Measurements from ENCODE around the gene SIRT1.

The SIRT1 gene

DNA sequence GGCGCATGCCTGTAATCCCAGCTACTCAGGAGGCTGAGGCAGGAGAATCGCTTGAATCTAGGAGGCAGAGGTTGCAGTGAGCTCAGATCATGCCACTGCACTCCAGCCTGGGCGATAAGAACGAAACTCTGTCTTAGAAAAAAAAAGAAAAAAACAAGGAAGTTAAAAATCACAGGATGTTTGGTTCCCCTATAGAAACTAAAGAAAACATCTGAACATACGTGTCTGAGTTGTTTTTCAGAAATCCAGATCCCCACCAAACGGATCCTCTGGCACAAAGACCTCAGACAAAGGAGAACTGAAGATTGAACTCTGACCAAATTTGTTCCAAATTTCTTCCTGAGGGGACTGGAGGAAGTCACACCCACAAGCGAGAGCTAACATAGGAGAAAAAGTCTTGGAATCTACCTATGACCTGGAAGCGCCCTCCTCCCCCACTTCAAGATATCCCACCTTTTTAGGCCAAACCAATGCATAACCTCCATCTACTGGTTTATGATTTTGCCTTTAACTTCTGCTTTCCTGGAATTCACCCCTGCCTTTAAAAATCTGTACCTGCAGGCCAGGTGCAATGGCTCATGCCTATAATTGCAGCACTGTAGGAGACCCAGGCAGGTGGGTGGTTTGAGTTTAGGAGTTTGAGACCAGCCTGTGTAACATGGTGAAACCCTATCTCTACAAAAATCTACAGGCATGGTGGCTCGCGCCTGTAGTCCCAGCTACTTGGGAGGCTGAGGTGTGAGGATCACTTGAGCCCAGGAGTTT, 19.7 kb upstream of the SIRT1 start:
- Histone ChIP-seq H2AFZ (ENCODE audit: low read depth, low read length) (no peak overlapping the region), H3K27me3 (ENCODE audit: control insufficient read depth in 1 of 2, insufficient read depth in 1 of 2, low read length in 2 of 2) (no peaks in the 10 kb centered on the region), H3K18ac (ENCODE audit: low read depth in 1 of 2, low read length in 2 of 2) (no peak overlapping the region), H3K27ac (ENCODE audit: low read length, poor library complexity, severe bottlenecking) (no peak overlapping the region), H4K91ac (ENCODE audit: low read length) (no peak overlapping the region), H4K8ac (ENCODE audit: low read length) (no peak overlapping the region), H2BK12ac (ENCODE audit: low read length in 2 of 2) (no peak overlapping the region), H3K79me1 (replicated peaks; ENCODE audit: low read length, poor library complexity, severe bottlenecking) (no peaks in the 10 kb centered on the region), H2BK120ac (ENCODE audit: low read depth, low read length) (no peak overlapping the region), H3K23ac (ENCODE audit: low read length in 2 of 2) (no peak overlapping the region), H3K14ac (ENCODE audit: low read length in 2 of 2) (no peak overlapping the region), H3K4me2 (ENCODE audit: low read length, poor library complexity, severe bottlenecking) (no peak overlapping the region), H2BK5ac (ENCODE audit: low read depth, low read length, poor library complexity, severe bottlenecking) (no peak overlapping the region), H2BK15ac (ENCODE audit: low read depth, poor library complexity, severe bottlenecking) (no peak overlapping the region), H3K9ac (ENCODE audit: low read length) (no peak overlapping the region), H3K36me3 (ENCODE audit: control insufficient read depth in 1 of 2, insufficient read depth in 2 of 2, low read depth in 1 of 2, low read length in 2 of 2) (no peaks in the 10 kb centered on the region), H3K4me1 (ENCODE audit: control insufficient read depth, insufficient read depth, low read depth, low read length) (no peaks in the 10 kb centered on the region), H3K4ac (ENCODE audit: low read depth in 1 of 2, low read length in 2 of 2) (no peak overlapping the region), H3K9me3 (ENCODE audit: control insufficient read depth, low read length) (no peaks in the 10 kb centered on the region), H2AK5ac (ENCODE audit: low read length, severe bottlenecking) (no peak overlapping the region), H3K4me3 (ENCODE audit: insufficient read depth in 1 of 2, low read depth in 1 of 2, low read length in 2 of 2) (no peak overlapping the region)
- DNase-seq, result no peak
- WGBS, result 97% methylated on average over 8 of the region's 10 CpGs

DNA sequence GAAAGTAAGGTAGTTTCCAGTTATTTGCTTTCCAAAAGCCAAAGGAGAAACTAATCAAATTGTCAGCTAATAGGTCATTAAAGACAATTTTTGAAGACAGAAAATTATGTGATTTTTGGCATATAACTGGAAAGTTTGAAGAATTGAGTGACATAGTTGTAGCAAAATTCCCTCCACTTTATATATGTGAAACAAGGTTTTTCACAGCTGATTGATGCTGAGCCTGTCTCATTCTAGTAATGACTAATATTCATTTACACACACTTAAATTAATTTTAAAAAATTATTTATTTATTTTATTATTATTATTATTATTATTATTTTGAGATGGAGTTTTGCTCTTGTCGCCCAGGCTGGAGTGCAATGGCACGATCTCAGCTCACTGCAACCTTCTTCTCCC, 16.3 kb upstream of the SIRT1 start:
- WGBS, result 95% methylated on average over 2 of the region's 2 CpGs
- Histone ChIP-seq H3K23ac (ENCODE audit: low read length in 2 of 2) (no peak overlapping the region), H3K27me3 (ENCODE audit: control insufficient read depth in 1 of 2, insufficient read depth in 1 of 2, low read length in 2 of 2) (no peaks in the 10 kb centered on the region), H3K79me1 (replicated peaks; ENCODE audit: low read length, poor library complexity, severe bottlenecking) (no peaks in the 10 kb centered on the region), H3K4me2 (ENCODE audit: low read length, poor library complexity, severe bottlenecking) (no peak overlapping the region), H2AK5ac (ENCODE audit: low read length, severe bottlenecking) (no peak overlapping the region), H2BK120ac (ENCODE audit: low read depth, low read length) (no peak overlapping the region), H3K36me3 (ENCODE audit: control insufficient read depth in 1 of 2, insufficient read depth in 2 of 2, low read depth in 1 of 2, low read length in 2 of 2) (no peaks in the 10 kb centered on the region), H3K4me3 (ENCODE audit: insufficient read depth in 1 of 2, low read depth in 1 of 2, low read length in 2 of 2) (no peak overlapping the region), H3K9me3 (ENCODE audit: control insufficient read depth, low read length) (no peaks in the 10 kb centered on the region), H3K9ac (ENCODE audit: low read length) (no peak overlapping the region), H4K91ac (ENCODE audit: low read length) (no peak overlapping the region), H2BK5ac (ENCODE audit: low read depth, low read length, poor library complexity, severe bottlenecking) (no peak overlapping the region), H3K14ac (ENCODE audit: low read length in 2 of 2) (no peak overlapping the region), H2BK12ac (ENCODE audit: low read length in 2 of 2) (no peak overlapping the region), H3K4me1 (ENCODE audit: control insufficient read depth, insufficient read depth, low read depth, low read length) (no peaks in the 10 kb centered on the region), H2AFZ (ENCODE audit: low read depth, low read length) (no peak overlapping the region), H3K4ac (ENCODE audit: low read depth in 1 of 2, low read length in 2 of 2) (no peak overlapping the region), H3K27ac (ENCODE audit: low read length, poor library complexity, severe bottlenecking) (no peak overlapping the region), H2BK15ac (ENCODE audit: low read depth, poor library complexity, severe bottlenecking) (no peak overlapping the region), H4K8ac (ENCODE audit: low read length) (no peak overlapping the region), H3K18ac (ENCODE audit: low read depth in 1 of 2, low read length in 2 of 2) (no peak overlapping the region)
- no peak for DNase-seq

DNA sequence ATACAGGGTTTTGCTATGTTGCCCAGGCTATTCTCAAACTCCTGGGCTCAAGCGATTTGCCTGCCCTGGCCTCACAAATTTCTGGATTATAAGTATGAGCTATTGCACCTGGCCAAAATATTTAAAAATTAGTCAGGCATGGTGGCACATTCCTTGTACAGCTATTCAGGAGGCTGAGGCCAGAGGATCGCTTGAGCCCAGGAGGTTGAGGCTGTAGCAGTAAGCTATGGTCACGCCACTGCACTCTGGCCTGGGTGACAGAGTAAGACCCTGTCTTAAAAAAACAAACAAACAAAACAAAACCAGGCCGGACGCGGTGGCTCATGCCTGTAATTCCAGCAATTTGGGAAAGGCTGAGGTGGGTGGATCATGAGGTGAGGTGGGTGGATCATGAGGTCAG, 14.5 kb upstream of the SIRT1 start:
- 100% methylated on average over 2 of the region's 6 CpGs for WGBS

DNA sequence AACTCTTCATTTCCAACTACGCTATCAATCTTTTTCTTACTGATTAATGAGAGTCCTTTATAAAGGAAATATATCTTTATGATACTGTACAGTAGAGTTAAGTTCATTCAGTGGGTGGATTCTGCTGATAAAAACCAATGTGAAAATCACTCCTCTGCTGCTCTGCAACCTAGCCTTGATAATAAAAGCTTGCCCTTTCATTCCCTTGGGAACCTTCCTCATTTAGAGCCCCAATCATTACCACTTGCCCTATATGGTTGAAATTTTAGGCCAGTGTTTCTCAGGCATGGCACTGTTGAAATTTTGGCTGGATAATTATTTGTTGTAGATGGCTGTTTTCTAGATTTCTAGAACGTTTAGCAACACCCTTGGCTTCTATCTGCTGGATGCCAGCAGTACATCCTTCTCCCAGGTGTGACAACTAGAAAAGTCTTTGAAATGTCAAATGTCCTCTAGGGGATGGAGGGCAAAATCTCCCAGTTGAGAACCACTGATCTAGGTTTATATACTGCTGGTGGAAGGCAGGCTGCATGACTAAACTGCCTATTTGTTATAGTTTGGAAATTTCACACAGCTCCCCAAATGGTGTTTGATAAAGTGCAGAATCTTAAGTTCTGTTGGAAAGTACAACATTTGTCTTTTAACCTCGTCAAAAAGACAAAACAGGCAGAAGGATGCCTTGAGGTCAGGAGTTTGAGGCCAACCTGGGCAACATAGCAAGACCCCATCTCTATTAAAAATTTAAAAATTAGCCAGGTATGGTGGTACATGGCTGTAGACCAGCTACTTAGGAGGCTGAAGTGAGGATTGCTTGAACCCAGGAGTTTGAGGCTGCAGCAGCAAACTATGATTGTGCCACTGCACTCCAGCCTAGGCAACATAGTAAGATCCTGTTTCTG, 8.9 kb upstream of the SIRT1 start:
- Histone ChIP-seq H2BK12ac (ENCODE audit: low read length in 2 of 2) (no peak overlapping the region), H4K8ac (ENCODE audit: low read length) (no peak overlapping the region), H3K18ac (ENCODE audit: low read depth in 1 of 2, low read length in 2 of 2) (no peak overlapping the region), H3K4ac (ENCODE audit: low read depth in 1 of 2, low read length in 2 of 2) (no peak overlapping the region), H2AK5ac (ENCODE audit: low read length, severe bottlenecking) (no peak overlapping the region), H3K9me3 (ENCODE audit: control insufficient read depth, low read length) (no peaks in the 10 kb centered on the region), H3K36me3 (ENCODE audit: control insufficient read depth in 1 of 2, insufficient read depth in 2 of 2, low read depth in 1 of 2, low read length in 2 of 2) (no peaks in the 10 kb centered on the region), H2BK5ac (ENCODE audit: low read depth, low read length, poor library complexity, severe bottlenecking) (no peak overlapping the region), H4K91ac (ENCODE audit: low read length) (no peak overlapping the region), H2BK120ac (ENCODE audit: low read depth, low read length) (no peak overlapping the region), H2BK15ac (ENCODE audit: low read depth, poor library complexity, severe bottlenecking) (no peak overlapping the region), H3K79me1 (replicated peaks; ENCODE audit: low read length, poor library complexity, severe bottlenecking) (no peaks in the 10 kb centered on the region), H3K27ac (ENCODE audit: low read length, poor library complexity, severe bottlenecking) (no peak overlapping the region), H2AFZ (ENCODE audit: low read depth, low read length) (no peak overlapping the region), H3K9ac (ENCODE audit: low read length) (no peak overlapping the region), H3K14ac (ENCODE audit: low read length in 2 of 2) (no peak overlapping the region), H3K4me2 (ENCODE audit: low read length, poor library complexity, severe bottlenecking) (no peak overlapping the region), H3K23ac (ENCODE audit: low read length in 2 of 2) (no peak overlapping the region), H3K27me3 (ENCODE audit: control insufficient read depth in 1 of 2, insufficient read depth in 1 of 2, low read length in 2 of 2) (no peaks in the 10 kb centered on the region), H3K4me3 (ENCODE audit: insufficient read depth in 1 of 2, low read depth in 1 of 2, low read length in 2 of 2) (no peak overlapping the region), H3K4me1 (ENCODE audit: control insufficient read depth, insufficient read depth, low read depth, low read length) (no peaks in the 10 kb centered on the region)
- no peak for DNase-seq
- WGBS, result 73% methylated on average over 2 of the region's 3 CpGs

More for the DNA sequence above, 14.5 kb upstream of the SIRT1 start:
- Histone ChIP-seq H3K9ac (ENCODE audit: low read length) (no peak overlapping the region), H3K9me3 (ENCODE audit: control insufficient read depth, low read length) (no peaks in the 10 kb centered on the region), H3K18ac (ENCODE audit: low read depth in 1 of 2, low read length in 2 of 2) (no peak overlapping the region), H2BK120ac (ENCODE audit: low read depth, low read length) (no peak overlapping the region), H3K14ac (ENCODE audit: low read length in 2 of 2) (no peak overlapping the region), H4K8ac (ENCODE audit: low read length) (no peak overlapping the region), H2BK12ac (ENCODE audit: low read length in 2 of 2) (no peak overlapping the region), H3K79me1 (replicated peaks; ENCODE audit: low read length, poor library complexity, severe bottlenecking) (no peaks in the 10 kb centered on the region), H2AK5ac (ENCODE audit: low read length, severe bottlenecking) (no peak overlapping the region), H3K4me3 (ENCODE audit: insufficient read depth in 1 of 2, low read depth in 1 of 2, low read length in 2 of 2) (no peak overlapping the region), H2BK5ac (ENCODE audit: low read depth, low read length, poor library complexity, severe bottlenecking) (no peak overlapping the region), H3K27ac (ENCODE audit: low read length, poor library complexity, severe bottlenecking) (no peak overlapping the region), H3K4me2 (ENCODE audit: low read length, poor library complexity, severe bottlenecking) (no peak overlapping the region), H3K4ac (ENCODE audit: low read depth in 1 of 2, low read length in 2 of 2) (no peak overlapping the region), H4K91ac (ENCODE audit: low read length) (no peak overlapping the region), H3K23ac (ENCODE audit: low read length in 2 of 2) (no peak overlapping the region), H3K4me1 (ENCODE audit: control insufficient read depth, insufficient read depth, low read depth, low read length) (no peaks in the 10 kb centered on the region), H3K36me3 (ENCODE audit: control insufficient read depth in 1 of 2, insufficient read depth in 2 of 2, low read depth in 1 of 2, low read length in 2 of 2) (no peaks in the 10 kb centered on the region), H2AFZ (ENCODE audit: low read depth, low read length) (no peak overlapping the region), H3K27me3 (ENCODE audit: control insufficient read depth in 1 of 2, insufficient read depth in 1 of 2, low read length in 2 of 2) (no peaks in the 10 kb centered on the region), H2BK15ac (ENCODE audit: low read depth, poor library complexity, severe bottlenecking) (no peak overlapping the region)
- DNase-seq, result no peak

All from mesenchymal stem cell (in vitro differentiated cells and primary cell).